ENCODE measurements around the gene SFSWAP. TPM values are rescaled to one million over a fixed set of nuclear protein-coding genes. Genes with fewer than 3 reads are reported as not detected.
"Not testable (repeated sequence)": the region's sequence is repeated elsewhere in the genome, so short reads cannot be mapped to it uniquely, and the experiment has no call there.

SFSWAP gene
- polyA plus RNA-seq, 2 donors: 20.8 to 27.9 TPM

GRCh38 chr12:131808744-131809371 lies 98.0 kb downstream of the SFSWAP start:
- H3K4me3 ChIP-seq (ENCODE audit: low read depth in 1 of 2, low read length in 2 of 2): peak overlapping the region in 1 of 2 donors; percentile 31
- H3K36me3 ChIP-seq (ENCODE audit: control insufficient read depth in 2 of 2, insufficient read depth in 2 of 2, low read length in 1 of 2): no peaks in the 10 kb centered on the region
- peaks cover 0 to 2% of the 10 kb centered on the region in 2 donors for H3K4me1 ChIP-seq (ENCODE audit: control insufficient read depth in 2 of 2, insufficient read depth in 2 of 2, low read length in 1 of 2)
- WGBS, 2 donors: 68 to 72% methylated on average over 43 to 44 of the region's 44 CpGs
- H3K27me3 ChIP-seq (ENCODE audit: control insufficient read depth in 1 of 2, insufficient read depth in 2 of 2, low read length in 2 of 2): no peaks in the 10 kb centered on the region
- peak overlapping the region; percentile 21 to 34 for H3K27ac ChIP-seq (ENCODE audit: low read depth in 2 of 2, low read length in 1 of 2)
- H3K9me3 ChIP-seq (ENCODE audit: control insufficient read depth in 2 of 2, insufficient read depth in 1 of 2, low read depth in 1 of 2, low read length in 1 of 2): peaks cover 0 to 2% of the 10 kb centered on the region in 2 donors

GRCh38 chr12:131809476-131810254 lies 98.8 kb downstream of the SFSWAP start:
- H3K4me1 ChIP-seq (ENCODE audit: control insufficient read depth in 2 of 2, insufficient read depth in 2 of 2, low read length in 1 of 2); H3K4me3 ChIP-seq (ENCODE audit: low read depth in 1 of 2, low read length in 2 of 2); H3K27me3 ChIP-seq (ENCODE audit: control insufficient read depth in 1 of 2, insufficient read depth in 2 of 2, low read length in 2 of 2); H3K9me3 ChIP-seq (ENCODE audit: control insufficient read depth in 2 of 2, insufficient read depth in 1 of 2, low read depth in 1 of 2, low read length in 1 of 2); H3K27ac ChIP-seq (ENCODE audit: low read depth in 2 of 2, low read length in 1 of 2); H3K36me3 ChIP-seq (ENCODE audit: control insufficient read depth in 2 of 2, insufficient read depth in 2 of 2, low read length in 1 of 2): not testable (repeated sequence)
- 86 to 87% methylated on average over 5 to 6 of the region's 9 CpGs for WGBS, 2 donors

GRCh38 chr12:131810726-131811125 lies 99.8 kb downstream of the SFSWAP start:
- H3K9me3 ChIP-seq (ENCODE audit: control insufficient read depth in 2 of 2, insufficient read depth in 1 of 2, low read depth in 1 of 2, low read length in 1 of 2): peaks cover 0 to 2% of the 10 kb centered on the region in 2 donors
- no peaks in the 10 kb centered on the region for H3K36me3 ChIP-seq (ENCODE audit: control insufficient read depth in 2 of 2, insufficient read depth in 2 of 2, low read length in 1 of 2)
- H3K4me1 ChIP-seq (ENCODE audit: control insufficient read depth in 2 of 2, insufficient read depth in 2 of 2, low read length in 1 of 2): no peaks in the 10 kb centered on the region
- WGBS, 2 donors: 67 to 76% methylated on average over 13 of the region's 13 CpGs
- H3K27me3 ChIP-seq (ENCODE audit: control insufficient read depth in 1 of 2, insufficient read depth in 2 of 2, low read length in 2 of 2): no peaks in the 10 kb centered on the region
- H3K27ac ChIP-seq (ENCODE audit: low read depth in 2 of 2, low read length in 1 of 2): no peak overlapping the region
- no peak overlapping the region for H3K4me3 ChIP-seq (ENCODE audit: low read depth in 1 of 2, low read length in 2 of 2)

GRCh38 chr12:131815131-131815530 lies 104.2 kb downstream of the SFSWAP start:
- H3K9me3 ChIP-seq (ENCODE audit: control insufficient read depth in 2 of 2, insufficient read depth in 1 of 2, low read depth in 1 of 2, low read length in 1 of 2): peaks cover 0 to 2% of the 10 kb centered on the region in 2 donors
- no peaks in the 10 kb centered on the region for H3K4me1 ChIP-seq (ENCODE audit: control insufficient read depth in 2 of 2, insufficient read depth in 2 of 2, low read length in 1 of 2)
- H3K27ac ChIP-seq (ENCODE audit: low read depth in 2 of 2, low read length in 1 of 2): no peak overlapping the region
- 78 to 89% methylated on average over 7 of the region's 7 CpGs for WGBS, 2 donors
- no peaks in the 10 kb centered on the region for H3K27me3 ChIP-seq (ENCODE audit: control insufficient read depth in 1 of 2, insufficient read depth in 2 of 2, low read length in 2 of 2)
- H3K36me3 ChIP-seq (ENCODE audit: control insufficient read depth in 2 of 2, insufficient read depth in 2 of 2, low read length in 1 of 2): no peaks in the 10 kb centered on the region
- no peak overlapping the region for H3K4me3 ChIP-seq (ENCODE audit: low read depth in 1 of 2, low read length in 2 of 2)

GRCh38 chr12:131816495-131816894 lies 105.6 kb downstream of the SFSWAP start:
- Histone ChIP-seq H3K9me3 (ENCODE audit: control insufficient read depth in 2 of 2, insufficient read depth in 1 of 2, low read depth in 1 of 2, low read length in 1 of 2) (peaks cover 0 to 2% of the 10 kb centered on the region in 2 donors), H3K36me3 (ENCODE audit: control insufficient read depth in 2 of 2, insufficient read depth in 2 of 2, low read length in 1 of 2) (no peaks in the 10 kb centered on the region), H3K27me3 (ENCODE audit: control insufficient read depth in 1 of 2, insufficient read depth in 2 of 2, low read length in 2 of 2) (no peaks in the 10 kb centered on the region), H3K4me3 (ENCODE audit: low read depth in 1 of 2, low read length in 2 of 2) (no peak overlapping the region), H3K4me1 (ENCODE audit: control insufficient read depth in 2 of 2, insufficient read depth in 2 of 2, low read length in 1 of 2) (no peaks in the 10 kb centered on the region), H3K27ac (ENCODE audit: low read depth in 2 of 2, low read length in 1 of 2) (no peak overlapping the region)
- 63 to 68% methylated on average over 5 of the region's 5 CpGs for WGBS, 2 donors

GRCh38 chr12:131817241-131817640 lies 106.4 kb downstream of the SFSWAP start:
- no peaks in the 10 kb centered on the region for H3K9me3 ChIP-seq (ENCODE audit: control insufficient read depth in 2 of 2, insufficient read depth in 1 of 2, low read depth in 1 of 2, low read length in 1 of 2)
- WGBS, 2 donors: 87 to 89% methylated on average over 19 of the region's 19 CpGs
- no peak overlapping the region for H3K27ac ChIP-seq (ENCODE audit: low read depth in 2 of 2, low read length in 1 of 2)
- no peak overlapping the region for H3K4me3 ChIP-seq (ENCODE audit: low read depth in 1 of 2, low read length in 2 of 2)
- no peaks in the 10 kb centered on the region for H3K4me1 ChIP-seq (ENCODE audit: control insufficient read depth in 2 of 2, insufficient read depth in 2 of 2, low read length in 1 of 2)
- H3K27me3 ChIP-seq (ENCODE audit: control insufficient read depth in 1 of 2, insufficient read depth in 2 of 2, low read length in 2 of 2): no peaks in the 10 kb centered on the region
- H3K36me3 ChIP-seq (ENCODE audit: control insufficient read depth in 2 of 2, insufficient read depth in 2 of 2, low read length in 1 of 2): no peaks in the 10 kb centered on the region

- H3K27me3 ChIP-seq (ENCODE audit: control insufficient read depth in 1 of 2, insufficient read depth in 2 of 2, low read length in 2 of 2): no peaks in the 10 kb centered on the region
- no peaks in the 10 kb centered on the region for H3K36me3 ChIP-seq (ENCODE audit: control insufficient read depth in 2 of 2, insufficient read depth in 2 of 2, low read length in 1 of 2)
- H3K27ac ChIP-seq (ENCODE audit: low read depth in 2 of 2, low read length in 1 of 2): no peak overlapping the region
- no peaks in the 10 kb centered on the region for H3K9me3 ChIP-seq (ENCODE audit: control insufficient read depth in 2 of 2, insufficient read depth in 1 of 2, low read depth in 1 of 2, low read length in 1 of 2)
- H3K4me1 ChIP-seq (ENCODE audit: control insufficient read depth in 2 of 2, insufficient read depth in 2 of 2, low read length in 1 of 2): no peaks in the 10 kb centered on the region
- H3K4me3 ChIP-seq (ENCODE audit: low read depth in 1 of 2, low read length in 2 of 2): no peak overlapping the region
- 77 to 81% methylated on average over 30 of the region's 30 CpGs for WGBS, 2 donors
Observed at GRCh38 chr12:131818821-131819585, 108.1 kb downstream of the SFSWAP start.

GRCh38 chr12:131824450-131824849 lies 113.6 kb downstream of the SFSWAP start:
- H3K4me3 ChIP-seq (ENCODE audit: low read depth in 1 of 2, low read length in 2 of 2): no peak overlapping the region
- H3K9me3 ChIP-seq (ENCODE audit: control insufficient read depth in 2 of 2, insufficient read depth in 1 of 2, low read depth in 1 of 2, low read length in 1 of 2): no peaks in the 10 kb centered on the region
- H3K36me3 ChIP-seq (ENCODE audit: control insufficient read depth in 2 of 2, insufficient read depth in 2 of 2, low read length in 1 of 2): no peaks in the 10 kb centered on the region
- no peaks in the 10 kb centered on the region for H3K4me1 ChIP-seq (ENCODE audit: control insufficient read depth in 2 of 2, insufficient read depth in 2 of 2, low read length in 1 of 2)
- H3K27me3 ChIP-seq (ENCODE audit: control insufficient read depth in 1 of 2, insufficient read depth in 2 of 2, low read length in 2 of 2): no peaks in the 10 kb centered on the region
- no peak overlapping the region for H3K27ac ChIP-seq (ENCODE audit: low read depth in 2 of 2, low read length in 1 of 2)
- 80 to 91% methylated on average over 6 of the region's 6 CpGs for WGBS, 2 donors

GRCh38 chr12:131825146-131825892 lies 114.4 kb downstream of the SFSWAP start:
- Histone ChIP-seq H3K27ac (ENCODE audit: low read depth in 2 of 2, low read length in 1 of 2) (no peak overlapping the region), H3K9me3 (ENCODE audit: control insufficient read depth in 2 of 2, insufficient read depth in 1 of 2, low read depth in 1 of 2, low read length in 1 of 2) (no peaks in the 10 kb centered on the region), H3K4me3 (ENCODE audit: low read depth in 1 of 2, low read length in 2 of 2) (no peak overlapping the region), H3K36me3 (ENCODE audit: control insufficient read depth in 2 of 2, insufficient read depth in 2 of 2, low read length in 1 of 2) (no peaks in the 10 kb centered on the region), H3K4me1 (ENCODE audit: control insufficient read depth in 2 of 2, insufficient read depth in 2 of 2, low read length in 1 of 2) (peaks cover 0 to 4% of the 10 kb centered on the region in 2 donors), H3K27me3 (ENCODE audit: control insufficient read depth in 1 of 2, insufficient read depth in 2 of 2, low read length in 2 of 2) (no peaks in the 10 kb centered on the region)
- WGBS, 2 donors: 64 to 66% methylated on average over 18 of the region's 18 CpGs

Measured in esophagus (tissue), 2 donors.